ENCODE measurements around the gene EDAR. TPM values are rescaled to one million over a fixed set of nuclear protein-coding genes. Genes with fewer than 3 reads are reported as not detected.

Gene EDAR
- total RNA-seq, 3 donors from 2014 or later, result 0.25 to 0.81 (median 0.60) TPM

GRCh38 chr2:108971661-108972566 is 17.1 kb downstream of the EDAR start:
- DNase-seq (peak; percentile 82 to 87 (median 85)), ATAC-seq (peak; percentile 84)
- no peak for TF ChIP-seq CTCF (IDR thresholded peaks at IDR 0.05)
- Histone ChIP-seq H3K4me1 (ENCODE audit: low read depth) (peaks cover 27% of the 10 kb centered on the region), H3K36me3 (ENCODE audit: low read depth) (no peaks in the 10 kb centered on the region), H3K4me3 (no peak overlapping the region), H3K9me3 (no peaks in the 10 kb centered on the region)
- intact Hi-C loops (cut with DNase I, micrococcal nuclease), result no loop called here

GRCh38 chr2:108970369-108970768 is 18.7 kb downstream of the EDAR start:
- no peak for TF ChIP-seq CTCF (IDR thresholded peaks at IDR 0.05)
- peaks cover 28% of the 10 kb centered on the region for H3K4me1 ChIP-seq (ENCODE audit: low read depth)
- peak in 2 of 3 donors; percentile 59 to 68 for DNase-seq

GRCh38 chr2:108969856-108970255 is 19.2 kb downstream of the EDAR start:
- no peaks in the 10 kb centered on the region for H3K36me3 ChIP-seq (ENCODE audit: low read depth)
- H3K4me1 ChIP-seq (ENCODE audit: low read depth), result peaks cover 28% of the 10 kb centered on the region
- no peak for ATAC-seq
- intact Hi-C loops (cut with DNase I, micrococcal nuclease), result no loop called here
- H3K9me3 ChIP-seq, result no peaks in the 10 kb centered on the region
- no peak overlapping the region for H3K4me3 ChIP-seq
- DNase-seq, result no peak
- no peak for TF ChIP-seq CTCF (IDR thresholded peaks at IDR 0.05)

More at GRCh38 chr2:108970369-108970768, 18.7 kb downstream of the EDAR start:
- intact Hi-C loops (cut with DNase I, micrococcal nuclease), result no loop called here
- Histone ChIP-seq H3K36me3 (ENCODE audit: low read depth) (no peaks in the 10 kb centered on the region), H3K9me3 (no peaks in the 10 kb centered on the region), H3K4me3 (no peak overlapping the region)
- peak; percentile 25 for ATAC-seq

GRCh38 chr2:108968619-108969018 is 20.4 kb downstream of the EDAR start:
- Histone ChIP-seq H3K9me3 (no peaks in the 10 kb centered on the region), H3K4me3 (no peak overlapping the region), H3K4me1 (ENCODE audit: low read depth) (peaks cover 28% of the 10 kb centered on the region), H3K36me3 (ENCODE audit: low read depth) (no peaks in the 10 kb centered on the region)
- DNase-seq (peak in 1 of 3 donors; percentile 81), ATAC-seq (peak; percentile 56)
- TF ChIP-seq CTCF (IDR thresholded peaks at IDR 0.05), result no peak
- intact Hi-C loops (cut with DNase I, micrococcal nuclease), result no loop called here

- Histone ChIP-seq H3K4me1 (ENCODE audit: low read depth) (peaks cover 28% of the 10 kb centered on the region), H3K4me3 (no peak overlapping the region), H3K9me3 (no peaks in the 10 kb centered on the region), H3K36me3 (ENCODE audit: low read depth) (no peaks in the 10 kb centered on the region)
- DNase-seq, result no peak
- no peak for TF ChIP-seq CTCF (IDR thresholded peaks at IDR 0.05)
- ATAC-seq, result no peak
- intact Hi-C loops (cut with DNase I, micrococcal nuclease), result no loop called here
Measured at GRCh38 chr2:108967757-108968156, 21.3 kb downstream of the EDAR start.

Measured in mucosa of descending colon (tissue), 3 donors.